ENCODE measurements around the gene ACSL5.
"Not testable (repeated sequence)": the region's sequence is repeated elsewhere in the genome, so short reads cannot be mapped to it uniquely, and the experiment has no call there.

The ACSL5 gene

GRCh38 chr10:112384141-112384540 lies 10.2 kb downstream of the ACSL5 start:
- Histone ChIP-seq H3K4me3 (ENCODE audit: low read depth, low read length, poor library complexity, severe bottlenecking) (no peak overlapping the region), H3K4me1 (ENCODE audit: insufficient read depth, low read length, severe bottlenecking) (peaks cover 3% of the 10 kb centered on the region), H2AFZ (ENCODE audit: low read length) (no peak overlapping the region), H3K9me2 (ENCODE audit: low read depth, low read length) (no peaks in the 10 kb centered on the region), H3K4me2 (ENCODE audit: low read length) (no peak overlapping the region), H3K27ac (ENCODE audit: low read depth, low read length, poor library complexity, severe bottlenecking) (no peak overlapping the region), H3K27me3 (ENCODE audit: insufficient read depth, low read length) (no peaks in the 10 kb centered on the region), H3K9ac (ENCODE audit: low read length) (no peak overlapping the region), H3F3A (ENCODE audit: insufficient read depth, low read length) (no peaks in the 10 kb centered on the region), H4K20me1 (ENCODE audit: insufficient read depth, low read length) (no peaks in the 10 kb centered on the region), H3K36me3 (ENCODE audit: insufficient read depth, low read length) (peaks cover 14% of the 10 kb centered on the region; the same call in 1 of the 2 replicates), H3K79me2 (ENCODE audit: insufficient read depth, low read length) (0 out of 2 replicates have a peak, but pooled peaks cover 8% of the 10 kb centered on the region), H3K9me3 (ENCODE audit: low read length) (no peaks in the 10 kb centered on the region)
- no peak for TF ChIP-seq CTCF (IDR thresholded peaks at IDR 0.05; ENCODE audit: low read length)
- TF ChIP-seq EZH2 (IDR thresholded peaks at IDR 0.05; ENCODE audit: borderline replicate concordance, low read length) = no peak

DNA sequence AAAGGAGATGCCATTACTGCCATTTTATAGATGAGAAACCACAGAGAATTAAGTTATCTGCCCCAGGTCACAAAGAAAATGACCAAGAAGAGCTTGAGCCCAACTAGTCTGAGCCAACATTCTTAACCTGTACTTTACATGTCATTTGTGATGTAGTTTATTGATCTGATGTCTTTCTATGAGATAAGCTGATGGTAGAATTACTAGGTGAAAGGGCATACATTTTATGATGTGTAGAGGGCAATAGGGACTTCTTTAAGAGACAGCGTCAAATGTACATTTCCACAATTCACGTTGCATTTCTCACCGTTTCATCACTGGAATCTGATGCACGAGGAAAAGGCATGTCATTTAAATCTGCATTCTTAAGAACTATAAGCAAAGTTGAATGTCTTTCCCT lies 11.3 kb downstream of the ACSL5 start:
- 0 out of 2 replicates have a peak, but pooled peaks cover 8% of the 10 kb centered on the region for H3K79me2 ChIP-seq (ENCODE audit: insufficient read depth, low read length)
- no peak overlapping the region for H3K27ac ChIP-seq (ENCODE audit: low read depth, low read length, poor library complexity, severe bottlenecking)
- H3F3A ChIP-seq (ENCODE audit: insufficient read depth, low read length) = no peaks in the 10 kb centered on the region
- H3K9ac ChIP-seq (ENCODE audit: low read length) = no peak overlapping the region
- H3K36me3 ChIP-seq (ENCODE audit: insufficient read depth, low read length) = peaks cover 9% of the 10 kb centered on the region; the same call in 1 of the 2 replicates
- H3K9me3 ChIP-seq (ENCODE audit: low read length) = no peaks in the 10 kb centered on the region
- no peak overlapping the region for H3K4me2 ChIP-seq (ENCODE audit: low read length)
- no peak overlapping the region for H3K4me3 ChIP-seq (ENCODE audit: low read depth, low read length, poor library complexity, severe bottlenecking)
- no peak overlapping the region for H2AFZ ChIP-seq (ENCODE audit: low read length)
- H3K4me1 ChIP-seq (ENCODE audit: insufficient read depth, low read length, severe bottlenecking) = peaks cover 9% of the 10 kb centered on the region
- TF ChIP-seq CTCF (IDR thresholded peaks at IDR 0.05; ENCODE audit: low read length) (no peak), EZH2 (IDR thresholded peaks at IDR 0.05; ENCODE audit: borderline replicate concordance, low read length) (no peak)
- no peaks in the 10 kb centered on the region for H3K9me2 ChIP-seq (ENCODE audit: low read depth, low read length)
- H3K27me3 ChIP-seq (ENCODE audit: insufficient read depth, low read length) = no peaks in the 10 kb centered on the region
- no peaks in the 10 kb centered on the region for H4K20me1 ChIP-seq (ENCODE audit: insufficient read depth, low read length)

GRCh38 chr10:112388056-112388455 lies 14.1 kb downstream of the ACSL5 start:
- H3K79me2 ChIP-seq (ENCODE audit: insufficient read depth, low read length); H3K4me2 ChIP-seq (ENCODE audit: low read length); H3K9ac ChIP-seq (ENCODE audit: low read length); H2AFZ ChIP-seq (ENCODE audit: low read length); H4K20me1 ChIP-seq (ENCODE audit: insufficient read depth, low read length); H3F3A ChIP-seq (ENCODE audit: insufficient read depth, low read length); H3K9me3 ChIP-seq (ENCODE audit: low read length); H3K27ac ChIP-seq (ENCODE audit: low read depth, low read length, poor library complexity, severe bottlenecking); H3K36me3 ChIP-seq (ENCODE audit: insufficient read depth, low read length); H3K4me3 ChIP-seq (ENCODE audit: low read depth, low read length, poor library complexity, severe bottlenecking); H3K4me1 ChIP-seq (ENCODE audit: insufficient read depth, low read length, severe bottlenecking); H3K27me3 ChIP-seq (ENCODE audit: insufficient read depth, low read length); H3K9me2 ChIP-seq (ENCODE audit: low read depth, low read length): not testable (repeated sequence)

GRCh38 chr10:112388548-112388947 lies 14.6 kb downstream of the ACSL5 start:
- H3K27ac ChIP-seq (ENCODE audit: low read depth, low read length, poor library complexity, severe bottlenecking) = no peak overlapping the region
- H3K9me2 ChIP-seq (ENCODE audit: low read depth, low read length) = no peaks in the 10 kb centered on the region
- H3K79me2 ChIP-seq (ENCODE audit: insufficient read depth, low read length) = 0 out of 2 replicates have a peak, but pooled peaks cover 8% of the 10 kb centered on the region
- no peak overlapping the region for H3K4me3 ChIP-seq (ENCODE audit: low read depth, low read length, poor library complexity, severe bottlenecking)
- H3K4me1 ChIP-seq (ENCODE audit: insufficient read depth, low read length, severe bottlenecking) = peaks cover 9% of the 10 kb centered on the region
- no peak overlapping the region for H2AFZ ChIP-seq (ENCODE audit: low read length)
- TF ChIP-seq CTCF (IDR thresholded peaks at IDR 0.05; ENCODE audit: low read length) = no peak
- no peak for TF ChIP-seq EZH2 (IDR thresholded peaks at IDR 0.05; ENCODE audit: borderline replicate concordance, low read length)
- H3K9ac ChIP-seq (ENCODE audit: low read length) = no peak overlapping the region
- no peaks in the 10 kb centered on the region for H3F3A ChIP-seq (ENCODE audit: insufficient read depth, low read length)
- H4K20me1 ChIP-seq (ENCODE audit: insufficient read depth, low read length) = no peaks in the 10 kb centered on the region
- H3K9me3 ChIP-seq (ENCODE audit: low read length) = no peaks in the 10 kb centered on the region
- peaks cover 1% of the 10 kb centered on the region; the same call in 1 of the 2 replicates for H3K36me3 ChIP-seq (ENCODE audit: insufficient read depth, low read length)
- H3K4me2 ChIP-seq (ENCODE audit: low read length) = no peak overlapping the region
- no peaks in the 10 kb centered on the region for H3K27me3 ChIP-seq (ENCODE audit: insufficient read depth, low read length)

Data from OCI-LY1 (cell line).